GM21381 (cell line): ENCODE data around the gene ZNF718.
"Not testable (repeated sequence)": the region's sequence is repeated elsewhere in the genome, so short reads cannot be mapped to it uniquely, and the experiment has no call there.

Experiments
- ATAC-seq: cut with Tn5 transposase; IDR thresholded peaks from one replicate; pipeline ENCODE4 v1.9.1; 2021; ENCODE audit warnings: mild to moderate bottlenecking, moderate library complexity; ENCODE audit not compliant: unreplicated experiment

Gene ZNF718

GRCh38 chr4:147233-147632 lies 22.9 kb downstream of the ZNF718 start:
- no peak for ATAC-seq

- ATAC-seq: no peak
Measured at GRCh38 chr4:161496-162284, 37.4 kb downstream of the ZNF718 start.

GRCh38 chr4:169640-170039 lies 45.3 kb downstream of the ZNF718 start:
- not testable (repeated sequence) for ATAC-seq

GRCh38 chr4:171318-171717 lies 47.0 kb downstream of the ZNF718 start:
- not testable (repeated sequence) for ATAC-seq

GRCh38 chr4:173666-174314 lies 49.5 kb downstream of the ZNF718 start:
- no peak for ATAC-seq

- ATAC-seq: no peak
Measured at GRCh38 chr4:175986-176385, 51.7 kb downstream of the ZNF718 start.

- ATAC-seq: no peak
Measured at GRCh38 chr4:176995-177394, 52.7 kb downstream of the ZNF718 start.

- ATAC-seq: not testable (repeated sequence)
Measured at GRCh38 chr4:182225-182624, 57.9 kb downstream of the ZNF718 start.

GRCh38 chr4:188091-188490 lies 63.8 kb downstream of the ZNF718 start:
- no peak for ATAC-seq

GRCh38 chr4:195159-195558 lies 70.9 kb downstream of the ZNF718 start:
- ATAC-seq: not testable (repeated sequence)

- ATAC-seq: no peak
Measured at GRCh38 chr4:200936-201335, 76.6 kb downstream of the ZNF718 start.

- not testable (repeated sequence) for ATAC-seq
Measured at GRCh38 chr4:202822-203221, 78.5 kb downstream of the ZNF718 start.

- no peak for ATAC-seq
Measured at GRCh38 chr4:205097-205756, 80.9 kb downstream of the ZNF718 start.

- no peak for ATAC-seq
Measured at GRCh38 chr4:206054-206453, 81.8 kb downstream of the ZNF718 start.

GRCh38 chr4:208416-209096 lies 84.3 kb downstream of the ZNF718 start:
- not testable (repeated sequence) for ATAC-seq

- no peak for ATAC-seq
Measured at GRCh38 chr4:211033-211511, 86.8 kb downstream of the ZNF718 start.

- no peak for ATAC-seq
Measured at GRCh38 chr4:212438-213188, 88.3 kb downstream of the ZNF718 start.

- ATAC-seq: not testable (repeated sequence)
Measured at GRCh38 chr4:213189-213535, 88.9 kb downstream of the ZNF718 start.
